Astrocyte (in vitro differentiated cells and primary cell): Measurements from ENCODE around the gene OSBPL6.

Experiments used
- CTCF ChIP-seq: IDR thresholded peaks from 2 replicates; pipeline ENCODE4 v1.5.1; 2011; ENCODE audit warnings: low read depth, mild to moderate bottlenecking, inconsistent platforms, low read length, moderate library complexity; ENCODE audit not compliant: insufficient read depth
- EZH2 ChIP-seq: IDR thresholded peaks from 2 replicates; pipeline ENCODE4 v1.6.1; 2012; ENCODE audit warnings: mild to moderate bottlenecking, low read length, inconsistent platforms; ENCODE audit not compliant: insufficient read depth

DNA sequence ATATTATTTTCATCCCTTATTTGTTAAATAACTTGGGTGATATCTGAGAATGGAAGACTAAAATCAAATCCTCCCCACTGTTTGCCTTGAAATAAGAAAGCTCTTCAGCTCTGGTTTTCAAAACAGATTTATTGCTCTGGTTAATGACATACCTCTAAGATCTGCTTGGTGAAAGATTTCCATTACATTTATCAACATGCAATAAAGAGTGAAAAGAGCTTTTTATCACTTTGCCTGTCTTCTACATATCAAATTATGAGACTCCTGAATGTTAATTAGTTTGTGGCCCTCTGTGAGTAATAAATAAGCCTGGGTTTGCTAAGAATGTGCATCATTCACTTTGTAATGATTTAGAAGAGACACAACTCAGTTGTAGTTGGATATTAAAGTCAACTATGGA is 140.9 kb downstream of the OSBPL6 start:
- TF ChIP-seq CTCF (no peak), EZH2 (no peak)
